Myocyte (in vitro differentiated cells): ENCODE measurements around the gene RUFY1. TPM values are rescaled to one million over a fixed set of nuclear protein-coding genes. Genes with fewer than 3 reads are reported as not detected.
"Not testable (repeated sequence)": the region's sequence is repeated elsewhere in the genome, so short reads cannot be mapped to it uniquely, and the experiment has no call there.

Experiments
- DNase-seq: peaks from one replicate; pipeline ENCODE4 v3.0.0-alpha.2; 2012; ENCODE audit warnings: low read depth
- polyA plus RNA-seq: library from polyadenylated mRNA; unstranded; fragments of >200 nt; gene quantifications from one replicate; pipeline ENCODE4 v1.2.1, GENCODE V29; 2012; ENCODE audit warnings: missing spikeins
- total RNA-seq: library from RNA; depleted of rRNA; stranded (reverse); fragments of >200 nt; gene quantifications from 2 replicates; pipeline ENCODE4 v1.2.3, GENCODE V29; 2014

RUFY1 gene
- total RNA-seq, result 36.9 and 38.2 TPM in 2 replicates
- 31.1 TPM for polyA plus RNA-seq

DNA sequence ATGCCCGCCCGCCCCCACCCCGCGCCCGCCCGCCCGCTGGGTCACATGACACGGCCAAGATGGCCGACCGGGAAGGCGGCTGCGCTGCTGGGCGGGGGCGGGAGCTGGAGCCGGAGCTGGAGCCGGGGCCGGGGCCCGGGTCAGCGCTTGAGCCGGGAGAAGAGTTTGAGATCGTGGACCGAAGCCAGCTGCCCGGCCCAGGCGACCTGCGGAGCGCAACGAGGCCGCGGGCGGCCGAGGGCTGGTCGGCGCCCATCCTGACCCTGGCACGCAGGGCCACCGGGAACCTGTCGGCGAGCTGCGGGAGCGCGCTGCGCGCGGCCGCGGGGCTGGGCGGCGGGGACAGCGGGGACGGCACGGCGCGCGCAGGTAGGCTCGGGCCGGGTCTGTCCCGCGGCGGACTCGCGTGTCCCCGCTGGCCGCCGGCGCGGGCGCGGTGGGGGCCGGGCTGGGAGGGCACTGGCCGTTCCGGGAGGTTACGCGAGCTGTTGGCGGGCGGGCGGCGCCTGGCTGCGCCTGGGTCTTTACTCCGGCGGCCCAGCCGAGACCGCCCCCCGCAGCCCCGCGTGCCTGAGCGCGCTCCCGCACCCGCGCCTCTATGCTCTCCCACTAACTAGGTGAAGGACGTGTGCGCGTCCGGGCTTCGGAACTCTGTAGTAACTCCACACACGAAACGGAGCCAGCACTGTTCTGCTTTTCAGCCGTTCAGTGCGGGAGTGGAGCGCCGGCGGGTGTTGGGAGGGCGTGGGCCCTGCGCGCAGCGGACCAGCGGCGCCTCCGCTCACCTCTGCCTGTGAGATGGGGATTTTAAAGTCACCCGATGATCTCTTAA, at the start of gene RUFY1:
Gene RUFY1 (plus strand): TSS at position 44 of the 832 bp plus-strand sequence. CDS start 16 bp downstream, at position 60.
- peak; percentile 82 for DNase-seq

- not testable (repeated sequence) for DNase-seq
Observed at GRCh38 chr5:179501997-179502396, 48.4 kb upstream of the RUFY1 start.

DNA sequence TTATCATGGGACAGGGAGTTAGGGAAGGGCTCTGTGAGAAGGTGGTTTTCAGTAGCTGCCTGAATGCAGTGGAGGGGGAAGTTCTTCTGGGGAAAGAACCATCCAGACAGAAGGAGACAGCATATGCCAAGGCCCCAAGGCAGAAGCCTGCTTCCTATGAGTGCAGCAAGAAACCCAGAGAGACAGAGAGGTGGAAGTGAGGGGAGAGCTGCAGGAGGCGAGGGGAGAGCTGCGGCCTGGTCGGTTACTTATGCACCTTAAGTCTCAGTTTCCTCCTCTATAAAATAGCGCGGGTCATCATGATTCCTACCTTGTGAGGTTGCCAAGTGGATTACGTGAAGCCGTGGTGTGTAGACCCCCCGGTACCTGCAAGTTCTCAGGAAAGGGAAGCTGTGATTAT, 47.9 kb upstream of the RUFY1 start:
- not testable (repeated sequence) for DNase-seq

DNA sequence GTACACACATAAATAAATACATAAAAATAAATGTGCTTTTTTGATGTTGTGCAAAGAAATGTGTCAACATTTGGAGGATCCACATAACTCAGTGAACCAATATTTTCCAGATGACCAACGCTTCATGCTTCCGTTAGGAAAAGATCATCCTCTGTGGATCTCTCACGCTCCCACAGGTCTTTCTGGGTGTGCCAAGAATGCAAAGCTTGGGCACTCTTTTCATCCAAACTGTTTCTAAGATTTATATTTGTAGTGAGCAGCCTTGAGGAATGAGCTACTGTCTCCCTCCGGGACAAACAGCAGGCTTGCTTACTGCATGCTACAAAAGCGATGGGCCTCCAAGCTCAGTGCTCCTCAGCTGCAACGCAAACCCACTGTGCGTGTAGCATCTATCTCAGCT, 46.2 kb upstream of the RUFY1 start:
- no peak for DNase-seq

DNA sequence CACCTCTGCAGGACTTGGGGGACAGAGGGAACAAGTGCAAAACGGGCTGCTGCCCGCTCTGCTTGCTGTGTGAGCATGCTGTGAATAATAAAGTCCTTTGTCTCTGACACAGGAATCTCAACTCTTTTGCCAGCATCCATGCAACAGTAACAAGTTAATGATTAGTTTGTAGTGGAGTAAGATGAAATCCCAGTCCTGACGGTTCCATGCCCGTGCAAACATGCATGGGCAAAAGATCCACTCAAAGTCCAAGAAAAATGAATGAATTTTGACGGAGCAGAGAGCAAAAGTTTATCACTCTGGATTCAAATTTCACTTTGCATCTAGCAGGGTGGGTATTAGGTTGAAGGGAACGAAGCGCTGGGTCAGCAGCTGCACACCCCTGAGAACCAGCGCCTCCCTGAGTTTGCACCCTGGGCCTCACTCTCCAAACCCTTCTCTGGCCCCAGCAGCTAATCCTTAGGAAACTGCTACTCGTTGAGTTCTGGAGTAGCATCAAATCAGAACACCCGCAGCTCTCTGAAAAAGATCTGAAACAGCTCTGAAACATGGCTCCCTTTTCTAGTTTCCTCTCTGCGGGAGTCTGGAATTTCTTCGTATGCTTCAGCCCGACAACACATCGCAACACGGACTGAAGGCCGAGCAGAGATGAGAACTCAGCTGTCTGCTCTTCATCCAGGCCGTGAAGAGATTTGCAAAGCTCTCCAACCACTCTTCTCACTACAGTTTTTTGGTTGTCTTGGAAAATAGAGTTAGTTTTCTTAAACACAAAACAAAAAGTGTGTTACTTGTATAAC, 45.6 kb upstream of the RUFY1 start:
- no peak for DNase-seq

- DNase-seq, result no peak
Observed at GRCh38 chr5:179505636-179506261, 44.6 kb upstream of the RUFY1 start.

- DNase-seq, result no peak
Observed at GRCh38 chr5:179509239-179509638, 41.1 kb upstream of the RUFY1 start.

DNA sequence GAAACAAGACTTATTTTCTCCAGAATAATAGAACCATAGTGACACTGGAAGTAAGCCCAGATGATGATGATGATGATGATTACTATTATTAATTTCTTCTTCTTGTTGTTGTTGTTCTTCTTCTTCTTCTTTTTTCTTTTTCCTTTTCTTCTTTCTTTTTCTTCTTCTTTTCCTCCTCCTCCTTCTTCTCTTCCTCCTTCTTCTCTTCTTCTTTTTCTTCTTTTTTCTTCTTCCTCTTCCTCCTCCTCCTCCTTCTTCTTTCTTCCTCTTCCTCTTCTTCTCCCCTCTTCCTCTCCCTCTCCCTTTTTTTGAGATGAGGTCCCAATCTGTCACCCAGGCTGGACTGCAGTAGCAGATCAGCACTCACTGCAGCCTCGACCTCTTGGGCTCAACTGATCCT, 40.5 kb upstream of the RUFY1 start:
- no peak for DNase-seq

DNA sequence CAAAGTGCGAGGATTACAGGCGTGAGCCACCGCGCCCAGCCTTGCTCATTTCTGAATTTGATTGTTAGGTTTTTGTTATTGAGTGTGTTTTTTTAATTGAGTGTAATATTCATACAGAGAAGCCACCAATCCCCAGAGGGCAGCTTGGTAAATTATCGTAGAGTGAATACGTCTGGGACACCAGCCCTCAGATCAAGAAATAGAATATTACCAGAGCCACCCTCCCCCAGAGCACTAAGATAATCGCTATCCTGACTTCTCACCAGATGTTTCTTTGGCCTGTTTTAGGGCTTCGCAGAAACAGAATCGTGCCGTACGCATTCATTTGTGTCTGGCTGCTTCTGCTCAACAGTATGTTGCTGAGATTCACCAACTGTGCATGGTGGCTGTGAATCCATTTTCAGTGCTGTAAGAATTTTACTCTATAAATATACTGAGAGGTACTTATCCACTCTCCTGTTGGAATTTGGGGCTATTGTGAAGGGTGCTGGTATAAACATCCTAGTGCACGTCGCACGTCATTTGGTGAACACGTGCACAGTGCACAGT, 37.8 kb upstream of the RUFY1 start:
- DNase-seq, result no peak

- not testable (repeated sequence) for DNase-seq
Observed at GRCh38 chr5:179515501-179515900, 34.9 kb upstream of the RUFY1 start.

- DNase-seq, result no peak
Observed at GRCh38 chr5:179516221-179516620, 34.1 kb upstream of the RUFY1 start.

GRCh38 chr5:179517746-179518145, 32.6 kb upstream of the RUFY1 start:
- DNase-seq, result not testable (repeated sequence)

DNA sequence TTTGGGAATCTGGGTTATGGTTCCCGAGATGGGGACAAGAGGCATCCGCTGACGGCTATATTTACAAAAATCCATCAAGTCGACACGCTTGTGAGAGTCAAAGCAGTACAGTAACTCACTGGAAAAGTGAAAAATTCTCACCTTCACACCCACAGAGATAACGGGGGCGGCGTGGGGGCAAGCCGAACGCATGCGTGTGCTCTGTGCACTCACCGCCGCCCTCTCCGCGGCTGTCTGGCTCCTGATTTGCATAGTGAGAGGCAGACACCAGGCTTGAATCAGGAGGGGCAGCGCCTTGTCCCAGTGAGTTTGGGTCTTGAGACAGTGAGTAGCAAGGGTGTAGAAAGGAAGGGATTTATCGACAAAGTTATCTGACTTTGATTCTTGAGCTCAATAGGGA, 32.0 kb upstream of the RUFY1 start:
- DNase-seq, result not testable (repeated sequence)

DNA sequence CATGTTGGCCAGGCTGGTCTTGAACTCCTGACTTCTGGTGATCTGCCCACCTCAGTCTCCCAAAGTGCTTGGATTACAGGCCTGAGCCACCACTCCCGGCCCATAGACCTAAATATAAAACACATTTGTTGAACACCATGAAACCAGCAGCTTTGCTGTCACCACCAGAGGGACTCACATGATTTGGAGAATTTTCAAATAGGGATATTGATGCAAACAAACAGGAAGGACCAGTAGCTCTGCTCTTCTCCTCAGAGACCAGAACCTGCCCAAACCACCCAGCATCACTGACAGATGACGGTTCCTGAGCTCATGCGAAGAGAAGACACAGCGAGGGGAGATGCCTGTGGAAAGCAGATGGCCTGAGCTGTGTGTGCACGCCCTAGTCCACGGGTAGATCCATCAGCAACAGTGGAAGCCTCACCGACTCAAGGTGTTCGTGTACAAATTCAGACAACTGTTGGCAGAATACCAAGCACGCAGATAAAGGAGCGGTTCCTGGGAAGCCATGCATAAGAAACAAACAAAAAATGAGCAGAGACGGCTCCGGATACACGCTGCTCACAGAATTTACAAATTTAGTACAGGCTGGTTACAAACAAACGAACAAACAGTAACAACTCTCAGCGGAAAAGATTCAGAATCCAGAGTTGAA, 30.8 kb upstream of the RUFY1 start:
- DNase-seq, result not testable (repeated sequence)

- not testable (repeated sequence) for DNase-seq
Observed at GRCh38 chr5:179522107-179522506, 28.2 kb upstream of the RUFY1 start.

GRCh38 chr5:179526978-179527377, 23.4 kb upstream of the RUFY1 start:
- DNase-seq, result no peak

DNA sequence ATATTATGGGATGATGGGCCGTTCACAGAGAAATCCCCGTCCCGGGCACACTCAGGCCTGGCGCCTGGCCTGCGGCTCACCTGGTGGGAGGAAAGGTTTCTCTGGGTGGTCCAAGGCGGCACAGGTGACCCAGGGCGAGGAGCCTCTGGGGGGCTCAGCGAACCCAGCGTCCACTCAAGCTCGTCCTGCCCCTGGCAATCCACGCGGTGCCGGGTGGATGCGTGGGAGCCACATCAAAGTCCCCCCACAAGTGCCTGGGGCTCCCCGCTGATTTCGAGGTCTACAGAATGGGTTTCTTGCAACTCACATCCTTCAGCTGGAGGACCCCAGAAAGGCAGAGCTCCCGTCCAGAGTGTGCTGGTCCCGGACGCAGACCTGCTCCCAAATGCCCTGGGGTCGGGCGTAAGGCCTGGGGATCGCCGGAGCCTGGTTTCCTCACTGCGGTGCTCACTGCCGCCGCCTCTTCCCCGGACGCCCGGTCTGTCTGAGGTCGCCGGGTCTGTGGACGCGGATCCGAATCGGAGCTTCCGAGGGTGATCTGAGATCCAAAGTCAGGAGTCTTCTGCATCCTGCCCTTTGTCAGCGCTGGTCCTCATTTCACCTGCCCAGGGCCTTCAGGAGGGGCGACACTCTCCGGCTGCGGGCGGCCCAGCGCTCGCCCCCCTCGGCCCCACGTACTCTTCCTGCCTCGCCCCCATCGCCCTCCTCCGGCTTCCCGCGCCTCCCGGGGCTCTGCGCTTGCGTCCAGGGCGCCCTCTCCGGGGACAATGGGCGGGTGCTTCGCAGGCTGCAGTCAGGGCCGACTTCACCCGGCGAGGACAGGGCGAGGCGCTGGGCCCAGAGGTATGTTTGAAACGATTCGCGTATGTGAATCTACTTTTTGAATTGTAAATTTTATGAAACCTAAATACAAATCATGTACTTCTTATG, 20.0 kb upstream of the RUFY1 start:
- DNase-seq, result peak; percentile 43

GRCh38 chr5:179533024-179533423, 17.3 kb upstream of the RUFY1 start:
- no peak for DNase-seq

DNA sequence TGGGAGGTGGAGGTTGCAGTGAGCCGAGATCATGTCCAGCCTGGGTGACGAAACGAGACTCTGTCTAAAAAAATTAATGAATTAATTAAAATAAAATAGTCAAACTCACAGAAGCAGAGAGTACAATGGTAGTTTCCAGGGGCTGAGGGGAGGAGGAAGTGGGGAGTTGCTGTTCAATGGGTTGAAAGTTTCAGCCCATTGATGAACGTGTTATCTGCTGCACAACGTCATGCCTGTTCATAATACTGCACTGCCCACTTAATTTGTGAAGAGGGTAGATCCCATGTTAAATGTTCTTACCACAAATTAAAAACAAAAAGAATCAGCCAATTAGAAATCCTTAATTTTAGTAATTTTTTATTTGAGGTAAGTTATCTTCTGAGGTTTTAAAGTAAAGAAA, 16.4 kb upstream of the RUFY1 start:
- DNase-seq, result no peak

- no peak for DNase-seq
Observed at GRCh38 chr5:179534431-179534830, 15.9 kb upstream of the RUFY1 start.
